ENCODE data around the gene MSRB1.

Gene MSRB1

GRCh38 chr16:1982991-1983543, 40.1 kb upstream of the MSRB1 start:
- TF ChIP-seq GATA2 (IDR thresholded peaks at IDR 0.05; ENCODE audit: low read depth, low read length), result no peak
- no peak for TF ChIP-seq GATA3 (IDR thresholded peaks at IDR 0.05; ENCODE audit: low read depth, low read length)

DNA sequence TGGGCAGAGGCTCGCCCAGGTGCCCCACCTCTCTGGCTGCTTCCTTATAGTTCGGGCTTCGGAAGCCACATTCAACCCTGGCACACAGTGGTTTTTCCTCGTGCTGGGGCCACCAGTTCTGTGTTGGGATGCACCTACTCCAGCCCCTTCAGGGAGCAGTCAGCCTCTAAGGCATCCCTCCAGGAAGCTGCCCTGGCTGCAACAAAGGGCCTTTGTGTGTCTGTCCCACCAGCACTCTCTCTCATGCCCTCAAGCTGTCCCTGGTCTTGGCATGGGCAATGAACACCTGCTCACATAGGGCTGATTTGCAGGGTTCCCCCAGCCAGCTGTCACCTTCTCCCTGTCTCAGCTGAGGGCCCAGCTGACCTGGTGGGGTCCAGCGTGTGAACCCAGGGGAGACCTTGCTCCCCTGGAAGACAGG, 39.0 kb upstream of the MSRB1 start:
- TF ChIP-seq GATA3 (IDR thresholded peaks at IDR 0.05; ENCODE audit: low read depth, low read length) (no peak), GATA2 (IDR thresholded peaks at IDR 0.05; ENCODE audit: low read depth, low read length) (no peak)

GRCh38 chr16:1981398-1981836, 38.4 kb upstream of the MSRB1 start, which contains the start of gene NOXO1:
Gene NOXO1, minus strand, starts transcription at chr16:1981469. Its CDS starts 290 bp downstream, at chr16:1981179.
- TF ChIP-seq GATA3 (IDR thresholded peaks at IDR 0.05; ENCODE audit: low read depth, low read length), result no peak
- no peak for TF ChIP-seq GATA2 (IDR thresholded peaks at IDR 0.05; ENCODE audit: low read depth, low read length)

DNA sequence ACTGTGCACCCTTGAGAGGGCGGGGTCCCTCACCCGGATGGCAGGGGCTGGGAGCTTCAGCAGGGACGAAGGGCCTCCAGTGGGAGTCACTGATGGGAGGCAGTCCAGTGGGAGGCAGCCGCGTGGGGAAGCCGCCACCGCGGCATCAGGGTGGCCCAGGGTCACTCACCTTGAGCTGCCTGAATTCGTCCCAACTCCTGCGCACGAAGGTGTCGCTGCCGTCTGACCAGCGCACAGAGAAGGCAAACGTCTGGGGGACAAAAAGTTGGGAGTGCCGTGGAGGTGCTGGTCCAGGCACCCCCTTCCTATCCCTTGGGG, 37.7 kb upstream of the MSRB1 start:
- TF ChIP-seq GATA3 (IDR thresholded peaks at IDR 0.05; ENCODE audit: low read depth, low read length) (no peak), GATA2 (IDR thresholded peaks at IDR 0.05; ENCODE audit: low read depth, low read length) (no peak)

- no peak for TF ChIP-seq GATA2 (IDR thresholded peaks at IDR 0.05; ENCODE audit: low read depth, low read length)
- no peak for TF ChIP-seq GATA3 (IDR thresholded peaks at IDR 0.05; ENCODE audit: low read depth, low read length)
Measured at GRCh38 chr16:1980030-1980769, 37.2 kb upstream of the MSRB1 start.

DNA sequence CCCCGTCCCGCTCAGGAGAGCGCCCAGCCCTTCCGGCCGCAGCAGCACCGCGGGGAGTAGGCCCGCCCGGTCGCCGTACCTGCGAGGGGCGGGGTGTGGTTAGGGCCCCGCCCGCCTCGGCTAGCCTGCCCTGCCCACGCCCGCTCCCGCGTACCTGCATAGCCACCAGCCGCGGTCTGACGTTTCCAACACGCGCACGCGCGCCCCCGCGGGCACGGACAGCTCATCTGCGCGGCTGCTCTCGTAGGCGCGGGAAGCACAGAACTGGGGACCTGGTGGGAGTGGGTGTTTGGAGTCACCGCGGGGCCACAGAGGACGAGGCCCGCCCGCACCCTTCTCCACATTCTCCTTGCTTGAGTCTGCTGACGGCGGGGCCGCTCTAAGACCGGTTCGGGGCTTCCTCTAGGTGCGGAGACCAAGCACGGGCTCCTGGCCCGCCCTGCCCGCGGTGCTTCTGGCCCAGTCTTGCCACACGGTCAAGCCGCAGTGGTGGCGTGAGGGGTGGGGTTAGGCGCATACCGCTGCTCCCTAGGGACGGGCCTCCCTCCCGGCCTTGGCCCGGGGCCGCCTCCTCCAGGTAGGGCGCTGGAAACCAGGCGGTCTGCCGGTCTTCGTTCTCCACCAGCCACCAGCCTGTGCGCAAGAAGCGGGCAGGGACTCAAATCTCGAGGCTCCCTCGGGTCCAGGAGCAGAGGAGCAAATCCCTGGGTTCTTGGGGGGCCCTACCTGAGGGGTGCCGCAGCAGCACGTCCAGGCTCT, 36.5 kb upstream of the MSRB1 start:
- no peak for TF ChIP-seq GATA3 (IDR thresholded peaks at IDR 0.05; ENCODE audit: low read depth, low read length)

DNA sequence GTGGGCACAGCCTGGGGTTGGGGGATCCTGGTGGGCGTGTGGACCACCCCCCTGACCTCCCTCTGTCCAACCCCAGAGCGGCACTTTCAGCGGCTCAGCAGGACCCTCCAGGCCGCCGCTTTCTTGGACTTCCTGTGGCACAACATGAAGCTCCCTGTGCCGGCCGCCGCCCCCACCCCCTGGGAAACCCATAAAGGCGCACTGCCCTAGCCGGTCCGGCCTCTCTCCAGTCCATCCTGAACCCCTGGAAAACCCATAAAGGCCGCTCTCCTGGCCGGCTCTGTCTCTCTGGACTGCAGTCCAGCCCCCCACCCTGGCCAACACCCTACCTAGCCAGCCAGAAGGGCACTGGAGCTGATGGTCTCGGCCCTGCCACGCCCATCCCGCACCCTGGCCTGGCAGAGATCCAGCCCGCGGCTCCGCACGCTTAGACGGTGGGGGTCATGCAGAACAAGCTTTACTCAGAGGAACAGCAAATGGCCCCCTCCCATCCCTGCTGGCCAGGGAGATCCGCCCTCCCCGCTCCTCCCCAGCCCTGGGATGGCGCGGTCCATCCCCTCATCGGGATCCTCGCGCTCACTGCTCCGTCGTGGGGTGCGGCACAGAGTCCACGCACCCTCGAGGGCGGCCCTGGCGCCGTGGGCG, 35.6 kb upstream of the MSRB1 start:
- TF ChIP-seq GATA2 (IDR thresholded peaks at IDR 0.05; ENCODE audit: low read depth, low read length) (no peak), GATA3 (IDR thresholded peaks at IDR 0.05; ENCODE audit: low read depth, low read length) (no peak)

GRCh38 chr16:1977875-1978268, 34.9 kb upstream of the MSRB1 start:
- TF ChIP-seq GATA3 (IDR thresholded peaks at IDR 0.05; ENCODE audit: low read depth, low read length) (no peak), GATA2 (IDR thresholded peaks at IDR 0.05; ENCODE audit: low read depth, low read length) (no peak)

GRCh38 chr16:1976951-1977874, 34.2 kb upstream of the MSRB1 start:
- TF ChIP-seq GATA3 (IDR thresholded peaks at IDR 0.05; ENCODE audit: low read depth, low read length) (no peak), GATA2 (IDR thresholded peaks at IDR 0.05; ENCODE audit: low read depth, low read length) (no peak)

- no peak for TF ChIP-seq GATA2 (IDR thresholded peaks at IDR 0.05; ENCODE audit: low read depth, low read length)
- no peak for TF ChIP-seq GATA3 (IDR thresholded peaks at IDR 0.05; ENCODE audit: low read depth, low read length)
Measured at GRCh38 chr16:1976216-1976520, 33.2 kb upstream of the MSRB1 start.

GRCh38 chr16:1975432-1976215, 32.6 kb upstream of the MSRB1 start:
- TF ChIP-seq GATA2 (IDR thresholded peaks at IDR 0.05; ENCODE audit: low read depth, low read length) (no peak), GATA3 (IDR thresholded peaks at IDR 0.05; ENCODE audit: low read depth, low read length) (no peak)

DNA sequence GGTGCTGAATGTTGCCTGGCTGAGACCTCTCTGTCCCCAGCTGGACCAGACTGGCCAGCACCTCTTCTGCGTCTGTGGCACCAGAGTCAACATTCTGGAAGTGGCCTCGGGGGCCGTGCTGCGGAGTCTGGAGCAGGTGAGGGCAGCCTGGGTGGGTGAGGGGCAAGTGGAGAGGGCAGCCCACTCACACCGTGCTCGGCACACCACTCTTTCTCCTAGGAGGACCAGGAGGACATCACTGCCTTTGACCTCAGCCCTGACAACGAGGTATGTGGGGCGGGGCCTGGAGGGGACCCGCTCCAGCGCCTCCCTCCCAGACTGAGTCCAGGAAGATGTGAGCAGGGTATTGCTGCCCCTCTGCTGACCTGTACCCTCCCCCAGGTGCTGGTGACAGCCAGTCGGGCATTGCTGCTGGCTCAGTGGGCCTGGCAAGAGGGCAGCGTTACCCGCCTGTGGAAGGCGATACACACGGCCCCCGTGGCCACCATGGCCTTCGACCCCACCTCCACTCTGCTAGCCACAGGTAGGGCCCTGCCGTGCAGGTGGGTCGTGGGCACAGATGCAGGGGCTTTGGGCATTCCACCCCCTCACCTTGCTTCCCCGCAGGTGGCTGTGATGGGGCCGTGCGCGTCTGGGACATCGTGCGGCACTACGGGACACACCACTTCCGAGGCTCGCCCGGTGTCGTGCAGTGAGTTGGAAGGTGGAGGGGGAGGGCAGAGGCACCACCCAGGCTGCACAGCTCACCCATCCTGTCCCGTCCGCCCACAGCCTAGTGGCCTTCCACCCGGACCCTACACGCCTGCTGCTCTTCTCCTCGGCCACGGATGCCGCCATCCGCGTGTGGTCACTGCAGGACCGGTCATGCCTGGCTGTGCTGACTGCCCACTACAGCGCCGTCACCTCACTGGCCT, 31.4 kb upstream of the MSRB1 start:
- no peak for TF ChIP-seq GATA3 (IDR thresholded peaks at IDR 0.05; ENCODE audit: low read depth, low read length)

Measured in SH-SY5Y (cell line).